Stimulated activated CD4-positive, alpha-beta T cell treated with anti-CD3 and anti-CD28 coated beads, Interleukin-2, amount 100 ng/mL, for 24 hours (primary cell): ENCODE results near the gene WDSUB1.

ENCODE experiments used
- DNase-seq, 2 donors: peaks; one replicate each; pipeline ENCODE4 v3.0.0-alpha.2; 2020

The WDSUB1 gene

GRCh38 chr2:159265171-159265576 is 21.3 kb downstream of the WDSUB1 start:
- no peak for DNase-seq

GRCh38 chr2:159262904-159263303 is 23.6 kb downstream of the WDSUB1 start:
- DNase-seq = no peak

GRCh38 chr2:159262226-159262625 is 24.3 kb downstream of the WDSUB1 start:
- no peak for DNase-seq

- DNase-seq = no peak
Measured at GRCh38 chr2:159256159-159256558, 30.3 kb downstream of the WDSUB1 start.

- DNase-seq = no peak
Measured at GRCh38 chr2:159252905-159253304, 33.6 kb downstream of the WDSUB1 start.

- no peak for DNase-seq
Measured at GRCh38 chr2:159251296-159252173, 35.0 kb downstream of the WDSUB1 start.

- no peak for DNase-seq
Measured at GRCh38 chr2:159249990-159250715, 36.4 kb downstream of the WDSUB1 start.

GRCh38 chr2:159246325-159246988 is 40.0 kb downstream of the WDSUB1 start:
- no peak for DNase-seq

GRCh38 chr2:159243529-159243928 is 43.0 kb downstream of the WDSUB1 start:
- no peak for DNase-seq

- DNase-seq = no peak
Measured at GRCh38 chr2:159234868-159235267, 51.6 kb downstream of the WDSUB1 start.

GRCh38 chr2:159232456-159233170 is 53.9 kb downstream of the WDSUB1 start:
- no peak for DNase-seq

- no peak for DNase-seq
Measured at GRCh38 chr2:159230145-159230877, 56.2 kb downstream of the WDSUB1 start.

- no peak for DNase-seq
Measured at GRCh38 chr2:159229476-159230144, 56.9 kb downstream of the WDSUB1 start.

- DNase-seq = no peak
Measured at GRCh38 chr2:159228081-159228581, 58.4 kb downstream of the WDSUB1 start.

- no peak for DNase-seq
Measured at GRCh38 chr2:159227467-159227866, 59.0 kb downstream of the WDSUB1 start.

GRCh38 chr2:159226608-159227385 is 59.7 kb downstream of the WDSUB1 start:
- DNase-seq = no peak

GRCh38 chr2:159226059-159226461 is 60.4 kb downstream of the WDSUB1 start:
- no peak for DNase-seq

- DNase-seq = no peak
Measured at GRCh38 chr2:159225025-159226016, 61.2 kb downstream of the WDSUB1 start.
